GM18502 (cell line): ENCODE measurements around the gene SLC2A14.
"Not testable (repeated sequence)": the region's sequence is repeated elsewhere in the genome, so short reads cannot be mapped to it uniquely, and the experiment has no call there.

Experiments used
- ATAC-seq: cut with Tn5 transposase; IDR thresholded peaks from one replicate; pipeline ENCODE4 v1.9.1; 2021; ENCODE audit warnings: mild to moderate bottlenecking; ENCODE audit not compliant: unreplicated experiment, poor library complexity

The SLC2A14 gene

DNA sequence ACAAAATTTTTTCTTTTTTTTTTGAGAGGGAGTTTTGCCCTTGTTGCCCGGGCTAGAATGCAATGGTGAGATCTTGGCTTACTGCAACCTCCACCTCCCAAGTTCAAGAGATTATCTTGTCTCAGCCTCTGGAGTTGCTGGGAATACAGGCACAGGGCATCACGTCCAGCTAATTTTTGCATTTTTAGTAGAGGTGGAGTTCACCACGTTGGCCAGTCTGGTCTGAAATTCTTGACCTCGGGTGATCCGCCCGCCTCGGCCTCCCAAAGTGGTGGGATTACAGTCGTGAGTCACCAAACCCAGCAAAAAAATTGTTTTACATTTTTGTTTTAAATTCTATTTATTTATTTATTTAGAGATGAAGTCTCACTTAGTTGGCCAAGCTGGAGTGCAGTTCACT lies 4.7 kb upstream of the SLC2A14 start:
- ATAC-seq, result no peak

DNA sequence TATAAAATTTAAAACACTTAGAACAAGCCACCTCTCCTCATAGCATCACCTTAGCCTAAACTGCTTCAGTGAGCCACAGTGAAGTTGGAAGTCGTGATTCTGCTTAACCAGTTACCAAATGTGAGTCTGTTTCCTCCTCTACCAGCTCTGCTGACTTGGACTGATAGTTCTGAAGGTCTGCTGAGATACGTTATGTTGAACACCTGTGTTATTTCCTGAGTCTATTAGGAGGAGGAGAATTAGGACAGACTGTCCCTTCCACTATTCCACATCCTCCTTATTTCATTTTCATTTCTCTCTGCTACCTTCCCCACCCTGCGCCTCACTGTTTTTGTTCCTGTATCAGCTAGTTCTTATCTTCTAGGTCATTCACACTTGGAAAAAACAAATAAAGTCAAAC lies 2.4 kb downstream of the SLC2A14 start:
- ATAC-seq, result no peak

GRCh38 chr12:7869137-7869536 lies 3.6 kb downstream of the SLC2A14 start:
- no peak for ATAC-seq

DNA sequence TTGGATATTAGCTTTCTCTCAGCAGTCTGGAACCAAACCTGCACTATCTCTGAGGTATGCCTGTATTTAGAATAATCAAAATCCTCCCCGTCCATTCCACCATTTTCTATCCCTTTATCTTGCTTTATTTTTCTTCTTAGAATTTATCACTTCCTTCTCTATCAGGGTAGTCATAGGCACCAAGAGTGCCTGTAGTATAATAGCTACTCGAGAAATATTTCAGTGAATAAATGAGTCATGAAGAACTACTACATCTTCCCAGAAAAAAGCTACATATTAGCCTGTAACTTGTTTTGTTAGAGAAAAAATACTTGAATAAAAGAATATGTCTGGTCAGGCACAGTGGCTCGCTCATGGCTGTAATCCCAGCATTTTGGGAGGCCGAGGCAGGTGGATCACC lies 4.3 kb downstream of the SLC2A14 start:
- ATAC-seq, result no peak

DNA sequence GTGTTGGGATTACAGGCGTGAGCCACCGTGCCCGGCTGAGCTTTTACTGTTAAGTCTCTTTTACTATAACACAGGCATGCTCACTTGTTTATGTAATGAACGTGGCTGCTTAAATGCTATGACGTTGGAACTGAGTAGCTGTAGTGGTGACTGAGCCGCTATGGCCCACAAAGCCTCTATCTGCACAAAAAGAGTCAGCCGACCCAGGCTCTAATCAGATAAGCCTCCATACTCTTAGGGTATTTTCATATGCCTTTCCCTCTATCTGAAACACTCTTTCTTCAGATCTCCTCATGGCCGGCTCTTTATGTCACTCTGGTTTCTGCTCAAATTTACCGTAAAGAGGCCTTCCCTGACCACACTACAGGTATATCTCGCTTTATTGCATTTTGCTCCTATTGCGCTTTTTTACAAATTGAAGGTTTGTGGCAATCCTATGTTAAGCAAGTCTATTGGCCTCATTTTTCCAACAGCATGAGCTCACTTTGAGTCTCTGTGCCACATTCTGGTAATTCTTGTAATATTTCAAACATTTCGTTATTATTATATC lies 8.0 kb downstream of the SLC2A14 start:
- ATAC-seq, result no peak

GRCh38 chr12:7862814-7863348 lies 9.8 kb downstream of the SLC2A14 start:
- not testable (repeated sequence) for ATAC-seq

DNA sequence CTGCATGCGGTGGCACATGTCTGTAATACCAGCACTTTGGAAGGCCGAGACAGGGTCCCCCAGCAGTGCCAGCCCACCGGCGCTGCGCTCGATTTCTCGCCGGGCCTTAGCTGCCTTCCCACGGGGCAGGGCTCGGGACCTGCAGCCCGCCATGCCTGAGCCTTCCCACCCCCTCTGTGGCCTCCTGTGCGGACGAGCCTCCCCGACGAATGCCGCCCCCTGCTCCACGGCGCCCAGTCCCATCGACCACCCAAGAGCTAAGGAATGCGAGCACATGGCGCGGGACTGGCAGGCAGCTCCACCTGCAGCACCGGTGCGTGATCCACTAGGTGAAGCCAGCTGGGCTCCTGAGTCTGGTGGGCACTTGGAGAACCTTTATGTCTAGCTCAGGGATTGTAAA lies 10.4 kb downstream of the SLC2A14 start:
- not testable (repeated sequence) for ATAC-seq

GRCh38 chr12:7859552-7859951 lies 13.2 kb downstream of the SLC2A14 start:
- ATAC-seq, result no peak

GRCh38 chr12:7857971-7858370 lies 14.7 kb downstream of the SLC2A14 start:
- ATAC-seq, result no peak

DNA sequence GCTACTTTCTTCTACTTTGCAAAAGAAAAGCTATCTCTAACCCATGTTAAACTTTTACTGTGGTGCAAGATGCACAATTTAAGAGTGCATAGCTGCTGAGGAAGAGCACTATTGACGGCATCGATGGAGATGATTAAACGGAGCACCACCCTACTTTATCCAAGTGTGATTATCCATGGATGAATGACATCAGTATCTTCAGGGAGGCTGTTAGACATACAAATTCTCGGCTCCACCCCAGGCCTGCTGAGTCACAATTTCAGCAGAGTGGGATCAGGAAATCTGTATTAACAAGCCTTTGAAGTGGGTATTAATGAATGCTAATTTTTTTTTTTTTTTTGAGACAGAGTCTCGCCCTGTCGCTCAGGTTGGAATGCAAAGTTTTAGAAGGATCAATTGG lies 16.2 kb downstream of the SLC2A14 start:
- no peak for ATAC-seq

- ATAC-seq, result no peak
These were observed 19.2 kb downstream of the SLC2A14 start for GRCh38 chr12:7853557-7853956.

- not testable (repeated sequence) for ATAC-seq
These were observed 21.1 kb downstream of the SLC2A14 start for GRCh38 chr12:7851622-7852081.

DNA sequence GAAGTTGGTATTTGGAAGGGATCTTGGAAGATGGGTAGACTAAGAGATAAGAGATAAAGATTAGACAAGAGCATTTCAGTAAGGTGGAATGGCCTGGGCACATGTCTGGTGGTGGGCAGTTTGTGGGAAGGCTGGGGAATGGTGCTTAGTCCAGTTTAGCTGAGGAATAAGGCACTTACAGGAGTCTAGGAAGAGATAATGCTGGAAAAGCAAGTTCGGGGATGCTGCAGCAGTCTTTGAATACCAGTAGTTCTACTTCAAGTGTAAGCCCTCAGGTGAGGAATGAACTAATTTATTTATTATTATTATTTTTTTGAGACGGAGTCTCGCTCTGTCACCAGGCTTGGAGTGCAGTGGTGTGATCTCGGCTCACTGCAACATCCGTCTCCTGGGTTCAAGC lies 22.6 kb downstream of the SLC2A14 start:
- ATAC-seq, result not testable (repeated sequence)

DNA sequence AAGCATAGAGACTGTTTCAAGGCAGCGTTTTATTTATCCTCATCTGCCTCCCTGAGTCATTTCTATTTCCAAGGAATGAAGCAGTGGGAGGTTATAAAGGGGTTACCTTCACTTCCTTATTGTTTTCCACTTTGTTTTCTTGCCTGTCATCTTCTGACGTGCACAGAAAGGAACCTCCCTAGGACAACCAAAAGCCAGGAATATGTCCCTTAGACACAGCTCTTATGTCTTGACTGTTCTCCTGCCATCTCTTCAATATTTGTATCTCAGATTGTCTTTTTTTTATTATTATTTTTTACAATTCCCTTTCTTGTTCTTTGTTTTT lies 24.7 kb downstream of the SLC2A14 start:
- not testable (repeated sequence) for ATAC-seq

GRCh38 chr12:7847226-7848097 lies 25.3 kb downstream of the SLC2A14 start:
- ATAC-seq, result not testable (repeated sequence)

GRCh38 chr12:7844116-7844515 lies 28.6 kb downstream of the SLC2A14 start:
- ATAC-seq, result no peak

- ATAC-seq, result not testable (repeated sequence)
These were observed 29.1 kb downstream of the SLC2A14 start for GRCh38 chr12:7843583-7843982.

GRCh38 chr12:7843149-7843548 lies 29.6 kb downstream of the SLC2A14 start:
- ATAC-seq, result not testable (repeated sequence)

DNA sequence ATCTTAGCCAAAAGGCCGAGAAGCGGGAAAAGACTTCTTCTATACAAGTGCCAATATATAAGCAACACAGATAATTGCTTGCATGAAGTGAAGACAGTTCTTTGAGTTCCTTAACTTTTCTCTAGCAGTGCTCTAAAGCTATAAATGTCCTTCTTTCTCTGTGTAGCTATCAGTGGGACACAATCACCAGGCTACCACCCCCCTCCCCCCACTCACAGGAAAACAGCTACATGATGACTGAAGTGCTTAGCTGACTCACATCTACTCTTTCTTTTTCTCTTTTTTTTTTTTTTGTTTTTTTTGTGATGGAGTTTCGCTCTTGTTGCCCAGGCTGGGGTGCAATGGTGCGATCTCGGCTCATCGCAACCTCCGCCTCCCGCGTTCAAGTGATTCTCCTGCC lies 30.3 kb downstream of the SLC2A14 start:
- not testable (repeated sequence) for ATAC-seq

DNA sequence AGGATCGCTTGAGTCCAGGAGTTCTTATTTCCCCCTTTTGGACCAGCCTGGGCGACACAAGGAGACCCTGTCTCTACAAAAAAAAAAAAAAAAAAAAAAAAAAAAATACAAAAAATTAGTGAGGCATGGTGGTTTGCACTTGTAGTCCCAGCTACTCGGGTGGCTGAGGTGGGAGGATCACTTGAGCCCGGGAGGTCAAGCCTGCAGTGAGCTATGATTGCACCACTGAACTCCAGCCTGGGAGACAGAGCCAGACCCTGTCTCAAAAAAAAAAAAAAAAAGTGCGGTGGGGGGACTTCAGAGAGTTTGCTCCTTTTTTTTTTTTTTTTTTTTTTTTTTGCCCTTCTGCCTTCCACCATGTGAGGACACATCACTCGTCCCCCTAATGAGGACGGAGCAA lies 32.9 kb downstream of the SLC2A14 start:
- ATAC-seq, result not testable (repeated sequence)

GRCh38 chr12:7839226-7839625 lies 33.5 kb downstream of the SLC2A14 start:
- not testable (repeated sequence) for ATAC-seq

- ATAC-seq, result no peak
These were observed 35.3 kb downstream of the SLC2A14 start for GRCh38 chr12:7837366-7837765.
